GM06990 (cell line): ENCODE measurements around the gene CBX8.

Source experiments
- DNase-seq: peaks from one replicate; pipeline ENCODE4 v3.0.0-alpha.2; 2011; ENCODE audit not compliant: insufficient read length; ENCODE audit errors: extremely low read depth
- H3K27me3 ChIP-seq: replicated peaks from 2 replicates; pipeline ENCODE4 v1.6.0; 2011; ENCODE audit warnings: low read length; ENCODE audit not compliant: control insufficient read depth, insufficient read depth
- H3K36me3 ChIP-seq: 2 replicates; pipeline ENCODE4 v1.5.1; 2011; ENCODE audit warnings: low read length; ENCODE audit not compliant: control insufficient read depth, insufficient read depth
- H3K4me3 ChIP-seq: replicated peaks from 2 replicates; pipeline ENCODE4 v1.5.1; 2011; ENCODE audit warnings: low read depth, mild to moderate bottlenecking, control low read depth, low read length
- TF ChIP-seq, protein P1 (sequence below): IDR thresholded peaks from 2 replicates; pipeline ENCODE4 v1.5.1; 2011; ENCODE audit warnings: low read length, control low read depth, mild to moderate bottlenecking, inconsistent platforms; ENCODE audit not compliant: insufficient read depth, poor library complexity, severe bottlenecking

CBX8 gene

DNA sequence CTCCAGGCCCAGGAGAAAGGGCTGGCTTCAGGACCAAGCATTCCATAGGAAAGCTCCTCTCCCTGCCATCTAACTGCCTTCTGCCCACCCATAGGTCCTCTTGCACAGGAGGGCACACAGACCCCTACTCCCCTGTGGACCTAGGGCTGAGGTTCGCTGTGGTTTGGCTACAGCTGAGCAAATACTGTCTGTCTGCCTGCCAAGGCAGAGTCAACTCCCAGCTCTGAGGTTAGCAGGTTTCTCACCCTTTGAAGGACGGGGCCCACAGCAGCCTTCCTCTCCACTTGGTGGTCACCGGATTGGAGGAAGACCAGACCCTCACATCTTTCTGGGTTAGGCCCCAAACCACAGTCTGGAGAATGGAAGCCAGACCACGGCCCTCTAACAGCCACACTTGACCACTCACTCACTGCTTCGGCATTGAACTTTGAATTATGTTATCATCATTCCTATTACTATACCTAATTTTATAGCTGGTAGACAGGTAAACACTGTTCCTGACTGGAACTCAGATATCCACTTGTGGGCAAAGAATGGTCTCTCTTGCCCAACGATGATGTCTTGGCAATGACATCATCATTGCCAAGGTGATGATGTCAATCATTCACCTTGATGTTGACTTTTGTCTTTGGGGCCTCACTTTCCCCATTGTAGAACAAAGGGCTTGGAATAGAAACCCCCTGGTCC is 28.2 kb upstream of the CBX8 start:
- Histone ChIP-seq H3K4me3 (no peak overlapping the region), H3K27me3 (no peaks in the 10 kb centered on the region; the same call in 1 of the 2 replicates), H3K36me3 (no peaks in the 10 kb centered on the region)
- TF ChIP-seq, protein P1, sequence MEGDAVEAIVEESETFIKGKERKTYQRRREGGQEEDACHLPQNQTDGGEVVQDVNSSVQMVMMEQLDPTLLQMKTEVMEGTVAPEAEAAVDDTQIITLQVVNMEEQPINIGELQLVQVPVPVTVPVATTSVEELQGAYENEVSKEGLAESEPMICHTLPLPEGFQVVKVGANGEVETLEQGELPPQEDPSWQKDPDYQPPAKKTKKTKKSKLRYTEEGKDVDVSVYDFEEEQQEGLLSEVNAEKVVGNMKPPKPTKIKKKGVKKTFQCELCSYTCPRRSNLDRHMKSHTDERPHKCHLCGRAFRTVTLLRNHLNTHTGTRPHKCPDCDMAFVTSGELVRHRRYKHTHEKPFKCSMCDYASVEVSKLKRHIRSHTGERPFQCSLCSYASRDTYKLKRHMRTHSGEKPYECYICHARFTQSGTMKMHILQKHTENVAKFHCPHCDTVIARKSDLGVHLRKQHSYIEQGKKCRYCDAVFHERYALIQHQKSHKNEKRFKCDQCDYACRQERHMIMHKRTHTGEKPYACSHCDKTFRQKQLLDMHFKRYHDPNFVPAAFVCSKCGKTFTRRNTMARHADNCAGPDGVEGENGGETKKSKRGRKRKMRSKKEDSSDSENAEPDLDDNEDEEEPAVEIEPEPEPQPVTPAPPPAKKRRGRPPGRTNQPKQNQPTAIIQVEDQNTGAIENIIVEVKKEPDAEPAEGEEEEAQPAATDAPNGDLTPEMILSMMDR, result no peak
- no peak for DNase-seq

DNA sequence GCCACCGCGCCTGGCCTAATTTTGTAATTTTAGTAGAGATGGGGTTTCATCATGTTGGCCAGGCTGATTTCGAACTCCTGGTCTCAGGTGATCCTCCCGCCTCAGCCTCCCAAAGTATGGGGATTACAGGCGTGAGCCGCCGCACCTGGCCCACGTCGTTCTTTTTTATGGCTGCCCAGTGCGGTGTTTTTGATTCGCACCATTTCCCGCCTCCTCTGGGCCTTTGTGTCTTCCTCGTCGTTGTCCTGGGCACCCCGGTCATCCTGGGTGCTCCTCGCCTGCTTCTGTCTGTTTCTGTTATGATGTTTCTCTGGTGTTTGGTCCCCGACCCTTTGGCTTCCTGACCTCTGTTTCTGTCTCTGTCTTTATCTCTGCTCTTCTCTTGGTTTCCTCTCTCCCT is 27.4 kb upstream of the CBX8 start:
- TF ChIP-seq, protein P1, result no peak
- no peaks in the 10 kb centered on the region; the same call in none of the 2 replicates for H3K27me3 ChIP-seq
- no peak for DNase-seq
- H3K4me3 ChIP-seq, result no peak overlapping the region
- no peaks in the 10 kb centered on the region for H3K36me3 ChIP-seq

DNA sequence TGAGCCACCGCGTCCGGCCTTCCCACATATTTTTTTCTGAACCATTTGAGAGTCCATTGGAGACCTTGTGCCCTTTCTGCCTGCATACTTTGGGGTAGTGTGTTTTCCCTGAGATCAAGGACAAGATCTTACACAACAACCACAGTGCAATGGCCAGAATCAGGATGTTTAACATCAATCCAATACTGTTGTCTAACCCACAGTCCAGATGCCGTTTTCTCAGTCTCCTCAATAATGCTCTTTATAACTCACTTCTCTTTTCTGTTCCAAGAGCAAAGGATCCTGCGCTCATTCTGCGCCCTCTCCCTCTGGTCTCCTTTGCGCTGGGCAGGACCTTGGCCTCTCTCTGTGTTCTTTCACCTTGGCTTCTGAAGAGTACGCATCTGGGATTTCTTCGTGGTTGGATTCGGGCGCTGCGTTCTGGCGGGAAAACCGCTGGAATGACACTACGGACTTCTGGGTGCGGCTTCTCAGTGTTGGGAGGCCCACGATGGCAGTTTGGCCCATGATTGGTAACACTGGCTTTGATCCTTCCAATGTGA is 25.8 kb upstream of the CBX8 start:
- Histone ChIP-seq H3K4me3 (no peak overlapping the region), H3K27me3 (no peaks in the 10 kb centered on the region; the same call in none of the 2 replicates), H3K36me3 (no peaks in the 10 kb centered on the region)
- DNase-seq, result no peak
- TF ChIP-seq, protein P1, result no peak

DNA sequence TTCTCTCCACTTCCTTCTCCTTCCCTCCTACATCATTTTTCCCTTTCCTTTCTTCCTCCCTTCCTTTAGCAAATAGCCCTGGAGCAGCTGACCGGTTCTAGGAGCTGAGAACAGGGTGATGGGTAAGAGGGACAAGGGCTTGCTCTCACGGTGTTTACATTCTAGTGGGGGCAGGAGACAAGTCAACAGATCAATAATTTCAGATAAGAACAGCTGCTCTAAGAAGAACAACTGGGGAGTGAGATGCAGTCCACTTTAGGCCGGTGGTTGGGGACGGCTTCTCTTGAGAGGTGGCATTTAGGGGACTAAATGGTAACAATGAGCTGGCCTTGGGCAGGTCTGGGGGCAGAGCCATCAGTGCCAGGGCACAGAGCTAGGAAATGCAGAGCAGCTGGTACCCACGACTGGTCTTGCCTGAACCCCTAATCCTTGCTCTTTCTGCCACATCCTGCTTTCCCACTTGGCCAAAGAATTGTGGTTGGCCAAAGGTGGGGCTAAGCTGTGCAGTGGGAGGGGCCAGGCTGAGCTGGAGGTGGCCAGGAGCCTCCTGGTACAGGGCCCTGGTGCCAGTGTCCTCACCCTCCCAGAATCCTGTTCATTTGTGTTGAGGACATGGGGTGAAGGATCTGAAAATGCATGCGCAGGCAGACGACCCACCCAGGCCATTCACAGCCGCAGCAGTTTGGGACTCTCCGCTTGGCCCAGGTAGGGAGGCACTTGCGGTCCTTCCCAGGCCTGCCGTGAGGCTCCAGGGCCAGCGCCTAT is 24.6 kb upstream of the CBX8 start:
- DNase-seq, result no peak
- Histone ChIP-seq H3K4me3 (no peak overlapping the region), H3K36me3 (no peaks in the 10 kb centered on the region), H3K27me3 (no peaks in the 10 kb centered on the region; the same call in none of the 2 replicates)
- TF ChIP-seq, protein P1, result no peak

DNA sequence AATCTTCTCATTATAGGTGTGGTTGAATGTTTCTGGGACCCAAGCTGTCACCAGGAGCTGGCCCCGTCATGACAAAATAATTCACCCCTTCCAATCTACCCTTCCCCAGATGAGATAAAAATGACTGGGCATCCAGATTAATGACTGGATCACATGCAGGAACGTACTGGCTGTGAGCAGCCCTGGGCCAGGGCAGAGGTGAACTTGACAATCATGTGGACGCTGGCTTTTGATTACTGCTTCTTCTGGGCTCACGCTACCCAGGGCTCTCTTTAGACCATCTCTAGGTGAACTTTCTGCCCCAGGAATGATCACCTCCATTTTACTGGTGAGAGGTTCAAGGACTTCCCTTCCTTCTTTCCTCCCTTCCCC is 24.1 kb upstream of the CBX8 start:
- TF ChIP-seq, protein P1, result no peak
- H3K36me3 ChIP-seq, result no peaks in the 10 kb centered on the region
- no peaks in the 10 kb centered on the region; the same call in none of the 2 replicates for H3K27me3 ChIP-seq
- no peak for DNase-seq
- H3K4me3 ChIP-seq, result no peak overlapping the region
